Measurements from ENCODE around the gene ATP2A3.

Gene ATP2A3

DNA sequence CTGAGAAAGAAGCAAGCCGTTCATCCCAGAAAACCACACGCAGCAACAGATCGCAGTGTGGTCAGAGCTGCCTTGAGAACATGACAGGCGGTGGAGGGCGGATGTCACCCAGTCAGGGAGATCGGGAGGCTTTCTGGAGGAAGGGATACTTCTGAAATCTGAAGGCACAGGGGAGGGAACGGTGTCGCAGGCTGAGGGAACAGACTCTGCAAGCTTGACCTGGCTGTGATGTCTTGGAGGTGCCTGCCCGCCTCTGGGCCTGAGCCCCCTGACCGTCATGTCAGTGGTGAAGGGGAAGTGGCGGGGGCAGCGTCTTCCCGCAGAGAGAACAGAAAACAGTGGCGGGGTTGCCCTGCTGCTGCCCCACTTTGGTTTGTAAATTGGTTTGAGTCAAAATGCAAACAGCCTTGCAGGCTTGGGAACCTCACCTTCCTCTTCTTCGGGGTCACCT, 8.1 kb upstream of the ATP2A3 start:
- no peak for TF ChIP-seq EZH2 (IDR thresholded peaks at IDR 0.05)
- TF ChIP-seq FOXP2 (optimal IDR thresholded peaks at IDR 0.05; ENCODE audit: control extremely low read depth, extremely low read length, insufficient read depth): no peak
- TF ChIP-seq POLR2AphosphoS5 (IDR thresholded peaks at IDR 0.05; ENCODE audit: borderline replicate concordance, low read depth, low read length): no peak
- H3K27ac ChIP-seq: no peak overlapping the region
- H3K4me3 ChIP-seq: no peak overlapping the region
- no peaks in the 10 kb centered on the region for H3K36me3 ChIP-seq (ENCODE audit: insufficient read depth, low read length)
- no peak for DNase-seq (ENCODE audit: low read depth, low spot score)
- H3K9me3 ChIP-seq (ENCODE audit: low read depth, low read length): no peaks in the 10 kb centered on the region
- no peak overlapping the region for H3K9ac ChIP-seq (ENCODE audit: insufficient read length)

DNA sequence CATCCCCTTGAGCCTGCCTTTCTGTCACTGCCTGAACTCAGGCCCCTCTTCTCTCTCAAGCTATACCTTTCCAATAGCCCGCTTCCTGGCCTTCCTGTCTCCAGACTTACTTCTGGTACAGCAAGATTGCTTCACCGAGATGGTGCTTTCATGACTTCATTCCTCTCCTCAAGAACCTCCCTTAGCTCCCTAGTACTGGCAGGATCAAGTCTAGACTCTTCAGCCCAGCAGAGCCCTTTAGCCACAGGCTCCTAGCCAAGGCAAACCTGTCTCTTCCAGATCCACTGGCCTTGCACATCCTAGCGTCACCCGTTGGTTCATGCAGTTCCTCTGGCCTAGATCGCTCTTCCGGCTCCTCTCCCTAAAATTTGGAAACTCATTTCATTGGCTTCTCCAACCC, 6.4 kb upstream of the ATP2A3 start:
- TF ChIP-seq EZH2 (IDR thresholded peaks at IDR 0.05) (no peak), FOXP2 (optimal IDR thresholded peaks at IDR 0.05; ENCODE audit: control extremely low read depth, extremely low read length, insufficient read depth) (no peak), POLR2AphosphoS5 (IDR thresholded peaks at IDR 0.05; ENCODE audit: borderline replicate concordance, low read depth, low read length) (no peak)
- Histone ChIP-seq H3K9ac (ENCODE audit: insufficient read length) (no peak overlapping the region), H3K27ac (no peak overlapping the region)

GRCh38 chr17:3969963-3970362, 5.7 kb upstream of the ATP2A3 start:
- Histone ChIP-seq H3K9ac (ENCODE audit: insufficient read length) (no peak overlapping the region), H3K36me3 (ENCODE audit: insufficient read depth, low read length) (no peaks in the 10 kb centered on the region), H3K4me3 (no peak overlapping the region), H3K9me3 (ENCODE audit: low read depth, low read length) (no peaks in the 10 kb centered on the region), H3K27ac (no peak overlapping the region)
- DNase-seq (ENCODE audit: low read depth, low spot score): no peak
- TF ChIP-seq EZH2 (IDR thresholded peaks at IDR 0.05) (no peak), FOXP2 (optimal IDR thresholded peaks at IDR 0.05; ENCODE audit: control extremely low read depth, extremely low read length, insufficient read depth) (no peak), POLR2AphosphoS5 (IDR thresholded peaks at IDR 0.05; ENCODE audit: borderline replicate concordance, low read depth, low read length) (no peak)

More for the DNA sequence above, 6.4 kb upstream of the ATP2A3 start:
- Histone ChIP-seq H3K4me3 (no peak overlapping the region), H3K9me3 (ENCODE audit: low read depth, low read length) (no peaks in the 10 kb centered on the region), H3K36me3 (ENCODE audit: insufficient read depth, low read length) (no peaks in the 10 kb centered on the region)
- no peak for DNase-seq (ENCODE audit: low read depth, low spot score)

GRCh38 chr17:3968886-3969524, 4.8 kb upstream of the ATP2A3 start:
- Histone ChIP-seq H3K27ac (no peak overlapping the region), H3K9ac (ENCODE audit: insufficient read length) (no peak overlapping the region), H3K36me3 (ENCODE audit: insufficient read depth, low read length) (no peaks in the 10 kb centered on the region), H3K9me3 (ENCODE audit: low read depth, low read length) (no peaks in the 10 kb centered on the region), H3K4me3 (no peak overlapping the region)
- TF ChIP-seq FOXP2 (optimal IDR thresholded peaks at IDR 0.05; ENCODE audit: control extremely low read depth, extremely low read length, insufficient read depth) (no peak), EZH2 (IDR thresholded peaks at IDR 0.05) (no peak), POLR2AphosphoS5 (IDR thresholded peaks at IDR 0.05; ENCODE audit: borderline replicate concordance, low read depth, low read length) (no peak)
- DNase-seq (ENCODE audit: low read depth, low spot score): no peak

DNA sequence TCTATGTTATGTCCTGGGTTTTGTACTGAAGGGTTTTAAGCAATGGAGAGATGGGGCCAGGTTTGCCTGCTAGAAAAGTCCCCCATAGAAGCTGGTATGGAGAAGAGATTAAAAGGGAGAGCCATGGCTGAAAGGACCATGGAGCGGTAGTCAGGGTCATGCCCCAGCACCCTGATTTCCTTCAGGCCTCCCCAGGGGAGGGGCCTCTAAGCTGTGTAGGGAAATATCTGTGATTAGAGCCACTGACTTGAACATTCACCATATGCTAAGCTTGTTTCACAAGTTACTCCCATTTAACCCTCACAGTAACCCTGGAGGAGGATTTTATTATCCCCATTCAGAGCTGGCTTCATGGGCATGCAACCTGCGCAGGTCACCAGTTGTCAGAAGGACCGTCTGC, 3.8 kb upstream of the ATP2A3 start:
- Histone ChIP-seq H3K9ac (ENCODE audit: insufficient read length) (no peak overlapping the region), H3K36me3 (ENCODE audit: insufficient read depth, low read length) (no peaks in the 10 kb centered on the region), H3K27ac (no peak overlapping the region), H3K9me3 (ENCODE audit: low read depth, low read length) (no peaks in the 10 kb centered on the region), H3K4me3 (no peak overlapping the region)
- TF ChIP-seq POLR2AphosphoS5 (IDR thresholded peaks at IDR 0.05; ENCODE audit: borderline replicate concordance, low read depth, low read length): no peak
- TF ChIP-seq EZH2 (IDR thresholded peaks at IDR 0.05): no peak
- no peak for TF ChIP-seq FOXP2 (optimal IDR thresholded peaks at IDR 0.05; ENCODE audit: control extremely low read depth, extremely low read length, insufficient read depth)
- DNase-seq (ENCODE audit: low read depth, low spot score): no peak

DNA sequence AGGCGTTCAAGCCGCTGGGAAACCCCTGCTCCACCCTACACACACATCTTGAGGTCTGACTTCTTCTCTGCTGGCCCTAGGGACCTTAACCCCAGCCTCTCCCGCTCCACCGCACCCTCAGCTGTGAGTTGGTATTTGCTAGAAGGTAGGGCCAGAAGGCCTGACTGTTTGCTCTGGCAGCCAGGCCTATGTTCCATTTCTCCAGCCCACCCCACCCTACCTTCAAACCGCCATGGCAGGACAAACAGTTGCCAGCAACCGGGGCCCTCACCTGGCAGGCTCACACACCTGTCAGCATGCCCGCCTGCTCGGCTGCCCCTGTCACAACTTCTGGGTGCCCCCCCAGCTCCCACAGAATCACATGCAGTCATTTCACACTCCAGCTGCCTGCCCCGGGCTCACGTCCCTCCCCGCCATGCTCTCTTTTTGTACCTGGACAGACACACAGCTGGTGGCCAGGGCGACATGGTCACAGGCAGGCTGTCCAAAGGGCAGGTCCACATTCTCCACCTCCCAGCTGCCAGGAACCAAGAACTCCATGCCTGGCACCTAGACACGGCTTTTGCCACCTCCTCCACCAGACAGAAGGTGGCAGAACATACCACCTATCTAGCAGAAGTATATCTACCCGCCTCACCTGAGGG, 2.6 kb upstream of the ATP2A3 start:
- no peak overlapping the region for H3K27ac ChIP-seq
- H3K9ac ChIP-seq (ENCODE audit: insufficient read length): no peak overlapping the region
- H3K9me3 ChIP-seq (ENCODE audit: low read depth, low read length): no peaks in the 10 kb centered on the region
- TF ChIP-seq FOXP2 (optimal IDR thresholded peaks at IDR 0.05; ENCODE audit: control extremely low read depth, extremely low read length, insufficient read depth) (no peak), EZH2 (IDR thresholded peaks at IDR 0.05) (no peak)
- H3K4me3 ChIP-seq: no peak overlapping the region
- no peaks in the 10 kb centered on the region for H3K36me3 ChIP-seq (ENCODE audit: insufficient read depth, low read length)
- no peak for DNase-seq (ENCODE audit: low read depth, low spot score)

DNA sequence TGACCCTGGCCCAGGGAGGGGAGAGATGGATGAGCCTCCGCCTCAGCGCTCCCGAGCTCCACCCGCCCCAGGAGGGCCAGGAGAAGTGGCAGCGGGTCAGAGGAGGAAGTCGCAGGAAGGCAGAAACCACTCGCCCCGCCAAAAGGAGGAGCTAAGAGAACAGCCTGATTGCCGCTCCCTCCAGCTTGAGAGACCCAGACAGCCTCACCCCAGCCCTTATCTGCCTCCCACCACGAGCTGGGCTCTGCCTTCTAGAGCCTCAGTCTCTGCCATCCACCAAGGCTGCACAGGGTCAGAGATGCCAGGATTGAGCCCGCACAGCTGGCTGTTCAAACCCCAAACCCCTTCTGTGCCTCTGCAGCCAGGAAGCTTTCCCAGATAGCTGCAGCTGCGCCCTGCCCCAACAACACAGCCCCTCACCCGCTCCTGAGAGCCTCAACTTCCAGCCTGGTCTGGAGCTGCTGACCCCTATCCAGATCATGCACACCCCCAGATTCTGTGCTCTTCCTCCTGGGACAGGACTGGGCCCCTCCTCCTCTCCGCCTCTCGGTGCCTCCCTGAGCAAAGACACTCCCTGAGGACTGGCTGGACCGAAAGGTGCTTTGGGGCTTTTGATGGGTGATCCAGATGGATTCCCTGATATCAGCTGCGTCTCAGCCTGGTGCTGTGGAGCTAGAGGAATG, 1.0 kb upstream of the ATP2A3 start:
- no peak overlapping the region for H3K9ac ChIP-seq (ENCODE audit: insufficient read length)
- no peaks in the 10 kb centered on the region for H3K36me3 ChIP-seq (ENCODE audit: insufficient read depth, low read length)
- H3K9me3 ChIP-seq (ENCODE audit: low read depth, low read length): no peaks in the 10 kb centered on the region
- TF ChIP-seq POLR2AphosphoS5 (IDR thresholded peaks at IDR 0.05; ENCODE audit: borderline replicate concordance, low read depth, low read length) (no peak), EZH2 (IDR thresholded peaks at IDR 0.05) (no peak), FOXP2 (optimal IDR thresholded peaks at IDR 0.05; ENCODE audit: control extremely low read depth, extremely low read length, insufficient read depth) (no peak)
- H3K27ac ChIP-seq: no peak overlapping the region
- H3K4me3 ChIP-seq: peak overlapping the region; percentile 81
- no peak for DNase-seq (ENCODE audit: low read depth, low spot score)
